Muscle of leg (tissue), 11 donors: ENCODE data around the gene PRKCE. TPM values are rescaled to one million over a fixed set of nuclear protein-coding genes. Genes with fewer than 3 reads are reported as not detected.
A peak's percentile ranks its signal among the peaks of the same experiment; 100 is the strongest.

Source experiments
- DNase-seq: peaks from one replicate; pipeline ENCODE4 v3.0.0; 2013
- H3K27ac ChIP-seq: one replicate; pipeline ENCODE4 v1.5.1; 2013; ENCODE audit warnings: mild to moderate bottlenecking, low read length, control low read depth
- H3K27me3 ChIP-seq: one replicate; pipeline ENCODE4 v1.6.1; 2013; ENCODE audit warnings: low read length; ENCODE audit not compliant: control insufficient read depth, insufficient read depth
- H3K36me3 ChIP-seq: one replicate; pipeline ENCODE4 v1.6.1; 2013; ENCODE audit warnings: low read length; ENCODE audit not compliant: control insufficient read depth, insufficient read depth
- H3K4me1 ChIP-seq: one replicate; pipeline ENCODE4 v1.6.1; 2013; ENCODE audit warnings: low read length; ENCODE audit not compliant: control insufficient read depth, insufficient read depth
- H3K4me3 ChIP-seq: one replicate; pipeline ENCODE4 v1.5.1; 2013; ENCODE audit warnings: low read length, control low read depth
- H3K9me3 ChIP-seq: replicated peaks from 2 replicates; pipeline ENCODE4 v1.6.1; 2013; ENCODE audit warnings: low read depth, low read length; ENCODE audit not compliant: control insufficient read depth
- WGBS: methylation state at CpG from one replicate; pipeline ENCODE4 v1.1.5; 2013; ENCODE audit warnings: missing lambda C conversion rate; ENCODE audit not compliant: insufficient coverage; 5-methylcytosine and 5-hydroxymethylcytosine counted together
- polyA plus RNA-seq, 8 donors: library from polyadenylated mRNA; unstranded; fragments of 120-200 nt; gene quantifications; one replicate each; pipeline versions ENCODE4 v1.2.1 to v1.2.3, GENCODE V29; 2013; ENCODE audit warnings: inconsistent platforms in 1 of 8, low replicate concordance in 1 of 8; ENCODE audit not compliant: insufficient read length in 8 of 8, insufficient read depth in 1 of 8
- total RNA-seq: library from RNA; stranded (reverse); fragments of 120-200 nt; gene quantifications from one replicate; pipeline ENCODE4 v1.2.4, GENCODE V29; 2013

PRKCE gene
- total and polyA plus RNA-seq, 9 donors, result 3.5 to 8.6 (median 6.3) TPM

GRCh38 chr2:45631319-45631718 lies 20.2 kb upstream of the PRKCE start:
- WGBS, result 84% methylated on average over 3 of the region's 3 CpGs
- Histone ChIP-seq H3K9me3 (no peaks in the 10 kb centered on the region), H3K36me3 (no peaks in the 10 kb centered on the region)

GRCh38 chr2:45631955-45632354 lies 19.5 kb upstream of the PRKCE start:
- no CpG with 5 or more reads among the region's 3 CpGs for WGBS
- Histone ChIP-seq H3K4me3 (no peak overlapping the region), H3K27ac (no peak overlapping the region)

More at GRCh38 chr2:45631319-45631718, 20.2 kb upstream of the PRKCE start:
- no peak overlapping the region for H3K4me3 ChIP-seq
- no peaks in the 10 kb centered on the region for H3K4me1 ChIP-seq
- H3K27me3 ChIP-seq, result peaks cover 10% of the 10 kb centered on the region
- H3K27ac ChIP-seq, result no peak overlapping the region
- no peak for DNase-seq

GRCh38 chr2:45634223-45634622 lies 17.3 kb upstream of the PRKCE start:
- no peak for DNase-seq
- no peak overlapping the region for H3K4me3 ChIP-seq
- no peak overlapping the region for H3K27ac ChIP-seq
- WGBS, result no CpG with 5 or more reads among the region's 5 CpGs
- no peaks in the 10 kb centered on the region for H3K9me3 ChIP-seq
- H3K36me3 ChIP-seq, result no peaks in the 10 kb centered on the region
- H3K27me3 ChIP-seq, result peaks cover 17% of the 10 kb centered on the region
- H3K4me1 ChIP-seq, result no peaks in the 10 kb centered on the region

More at GRCh38 chr2:45631955-45632354, 19.5 kb upstream of the PRKCE start:
- DNase-seq, result no peak
- H3K27me3 ChIP-seq, result peaks cover 10% of the 10 kb centered on the region
- H3K9me3 ChIP-seq, result no peaks in the 10 kb centered on the region
- no peaks in the 10 kb centered on the region for H3K4me1 ChIP-seq
- no peaks in the 10 kb centered on the region for H3K36me3 ChIP-seq

GRCh38 chr2:45636008-45636407 lies 15.5 kb upstream of the PRKCE start:
- Histone ChIP-seq H3K4me1 (no peaks in the 10 kb centered on the region), H3K9me3 (no peaks in the 10 kb centered on the region), H3K27ac (no peak overlapping the region), H3K36me3 (no peaks in the 10 kb centered on the region), H3K4me3 (no peak overlapping the region), H3K27me3 (peaks cover 33% of the 10 kb centered on the region)
- DNase-seq, result no peak
- 94% methylated on average over 2 of the region's 5 CpGs for WGBS

GRCh38 chr2:45637440-45637839 lies 14.0 kb upstream of the PRKCE start:
- no peak overlapping the region for H3K4me3 ChIP-seq
- no peaks in the 10 kb centered on the region for H3K9me3 ChIP-seq
- no CpG with 5 or more reads among the region's 5 CpGs for WGBS
- no peaks in the 10 kb centered on the region for H3K36me3 ChIP-seq
- peaks cover 30% of the 10 kb centered on the region for H3K27me3 ChIP-seq
- no peaks in the 10 kb centered on the region for H3K4me1 ChIP-seq
- no peak overlapping the region for H3K27ac ChIP-seq
- DNase-seq, result no peak

- no peak for DNase-seq
- no peaks in the 10 kb centered on the region for H3K36me3 ChIP-seq
- no peaks in the 10 kb centered on the region for H3K9me3 ChIP-seq
- H3K4me1 ChIP-seq, result peaks cover 5% of the 10 kb centered on the region
- H3K4me3 ChIP-seq, result no peak overlapping the region
- H3K27ac ChIP-seq, result no peak overlapping the region
- peaks cover 42% of the 10 kb centered on the region for H3K27me3 ChIP-seq
- 100% methylated on average over 1 of the region's 2 CpGs for WGBS
These were observed 10.9 kb upstream of the PRKCE start for GRCh38 chr2:45640576-45640975.

- 35% methylated on average over 9 of the region's 11 CpGs for WGBS
- no peak overlapping the region for H3K27ac ChIP-seq
- peaks cover 5% of the 10 kb centered on the region for H3K4me1 ChIP-seq
- DNase-seq, result peak; percentile 37
- peaks cover 48% of the 10 kb centered on the region for H3K27me3 ChIP-seq
- H3K9me3 ChIP-seq, result no peaks in the 10 kb centered on the region
- peak overlapping the region; percentile 51 for H3K4me3 ChIP-seq
- no peaks in the 10 kb centered on the region for H3K36me3 ChIP-seq
These were observed 8.4 kb upstream of the PRKCE start for GRCh38 chr2:45643095-45643494.

GRCh38 chr2:45643543-45644542 lies 7.6 kb upstream of the PRKCE start:
- Histone ChIP-seq H3K27ac (no peak overlapping the region), H3K27me3 (peaks cover 49% of the 10 kb centered on the region), H3K4me1 (peaks cover 5% of the 10 kb centered on the region), H3K9me3 (no peaks in the 10 kb centered on the region), H3K36me3 (no peaks in the 10 kb centered on the region), H3K4me3 (peak overlapping the region; percentile 51)
- 10% methylated on average over 36 of the region's 49 CpGs for WGBS
- peak; percentile 71 for DNase-seq

- no peak for DNase-seq
- Histone ChIP-seq H3K9me3 (no peaks in the 10 kb centered on the region), H3K4me1 (peaks cover 13% of the 10 kb centered on the region), H3K27me3 (peaks cover 33% of the 10 kb centered on the region), H3K36me3 (no peaks in the 10 kb centered on the region), H3K4me3 (no peak overlapping the region), H3K27ac (no peak overlapping the region)
- WGBS, result no CpG with 5 or more reads among the region's 2 CpGs
These were observed 5.2 kb upstream of the PRKCE start for GRCh38 chr2:45646289-45646688.

- H3K36me3 ChIP-seq, result no peaks in the 10 kb centered on the region
- no peak overlapping the region for H3K4me3 ChIP-seq
- H3K27me3 ChIP-seq, result peaks cover 37% of the 10 kb centered on the region
- no peak for DNase-seq
- peaks cover 18% of the 10 kb centered on the region for H3K4me1 ChIP-seq
- 80% methylated on average over 1 of the region's 9 CpGs for WGBS
- no peaks in the 10 kb centered on the region for H3K9me3 ChIP-seq
- no peak overlapping the region for H3K27ac ChIP-seq
These were observed 4.1 kb upstream of the PRKCE start for GRCh38 chr2:45647356-45647755.
